ENCODE results near the gene GPR153.
"Not testable (repeated sequence)": the region's sequence is repeated elsewhere in the genome, so short reads cannot be mapped to it uniquely, and the experiment has no call there.

Gene GPR153

DNA sequence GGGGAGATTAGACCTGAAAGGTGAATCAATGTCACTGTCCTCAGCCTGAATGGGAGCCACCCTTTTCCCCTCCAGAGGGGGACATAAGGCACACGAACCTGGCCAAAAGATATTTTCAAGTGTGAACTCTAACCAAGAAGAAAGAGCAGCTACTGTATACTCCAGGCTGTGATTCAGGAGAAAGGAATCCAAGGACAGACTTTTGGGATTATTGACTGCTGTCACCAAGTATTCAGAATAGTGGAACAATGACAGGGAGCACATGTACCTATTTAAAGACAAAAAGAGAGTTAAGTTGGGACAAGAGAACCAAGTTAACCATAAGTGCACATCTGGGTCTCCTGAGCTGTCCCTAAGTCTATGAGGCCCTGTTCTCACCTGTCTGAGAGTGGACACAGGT, 27.5 kb downstream of the GPR153 start:
- DNase-seq (ENCODE audit: low spot score) = no peak

- DNase-seq (ENCODE audit: low spot score) = no peak
These were observed 35.2 kb downstream of the GPR153 start for GRCh38 chr1:6225651-6226050.

- no peak for DNase-seq (ENCODE audit: low spot score)
These were observed 36.2 kb downstream of the GPR153 start for GRCh38 chr1:6224718-6225117.

DNA sequence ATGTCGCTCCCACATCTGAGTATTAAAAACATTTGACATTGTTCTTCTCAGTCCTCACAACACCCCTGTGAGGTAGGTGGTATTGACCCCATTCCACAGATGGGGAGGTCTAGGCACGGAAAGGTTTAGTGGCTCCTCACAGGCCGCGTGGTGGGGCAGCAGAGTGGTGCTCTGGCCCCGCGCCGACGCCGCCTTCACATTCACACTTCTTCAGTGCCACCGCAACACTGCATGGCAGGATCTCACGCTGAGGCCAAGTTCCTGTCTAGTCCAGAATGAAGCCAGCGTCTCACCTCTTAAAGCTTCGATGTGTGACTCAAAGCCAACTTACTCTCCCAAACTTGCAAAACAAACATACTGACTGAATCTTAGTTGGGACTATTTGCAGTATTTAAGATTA, 37.3 kb downstream of the GPR153 start:
- DNase-seq (ENCODE audit: low spot score) = no peak

DNA sequence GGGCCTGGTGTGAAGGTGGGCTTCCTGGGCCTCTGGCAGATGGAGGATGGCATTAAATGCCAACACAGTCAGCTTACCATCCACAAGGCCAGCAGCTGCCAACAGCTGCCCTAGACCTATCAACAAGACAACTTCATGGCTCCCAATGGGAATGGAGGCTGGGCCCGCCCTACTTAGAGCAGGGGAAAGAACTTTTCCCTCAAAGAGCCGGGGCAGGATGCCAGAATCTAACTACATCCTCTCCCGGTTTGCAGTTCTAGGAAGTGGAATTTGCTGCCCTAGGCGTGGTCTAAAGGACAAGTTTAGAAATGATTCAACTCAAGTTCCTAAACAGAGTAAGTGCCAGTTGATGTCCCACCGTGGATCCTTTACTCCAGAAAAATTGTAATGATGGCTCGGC, 38.3 kb downstream of the GPR153 start:
- no peak for DNase-seq (ENCODE audit: low spot score)

GRCh38 chr1:6221210-6221784, 39.6 kb downstream of the GPR153 start:
- DNase-seq (ENCODE audit: low spot score) = no peak

- no peak for DNase-seq (ENCODE audit: low spot score)
These were observed 40.7 kb downstream of the GPR153 start for GRCh38 chr1:6220236-6220635.

GRCh38 chr1:6219641-6220040, 41.3 kb downstream of the GPR153 start:
- DNase-seq (ENCODE audit: low spot score) = not testable (repeated sequence)

DNA sequence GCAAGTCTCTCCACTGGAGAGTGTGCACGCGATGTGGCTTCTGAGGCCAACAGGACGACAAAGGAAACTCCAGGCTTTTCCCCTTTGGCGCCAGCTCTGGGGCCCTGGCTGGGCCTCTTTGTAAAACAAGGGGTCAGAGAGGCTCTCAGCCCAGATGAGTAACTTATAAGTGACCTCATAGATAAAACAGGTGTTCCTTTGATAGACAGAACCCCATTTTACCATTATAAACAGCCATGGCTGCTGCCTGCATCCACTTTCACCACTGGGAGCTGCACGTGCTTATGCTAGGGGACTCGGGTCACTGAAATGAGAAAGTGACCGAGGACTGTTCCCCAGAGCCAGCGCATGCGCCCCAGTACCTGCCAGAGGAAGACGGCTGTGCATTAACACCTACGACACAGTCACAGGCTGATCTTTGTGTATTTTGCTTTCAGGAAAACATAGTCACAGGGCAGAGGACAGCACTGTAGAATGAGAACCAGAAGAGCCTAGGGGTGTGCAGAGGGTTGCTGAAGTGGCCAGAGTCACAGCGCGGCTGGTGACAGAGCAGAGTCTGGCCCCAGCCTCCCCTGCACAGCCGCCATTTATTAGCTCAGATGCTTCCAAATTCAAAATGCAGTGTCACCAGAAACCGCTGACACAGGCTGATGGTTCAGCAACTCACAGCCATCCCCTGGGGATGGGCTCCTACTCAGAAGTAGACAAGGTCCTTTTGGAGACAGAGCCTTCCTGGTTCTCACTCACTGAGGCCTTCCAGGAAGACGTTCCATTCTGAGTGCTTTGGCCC, 42.3 kb downstream of the GPR153 start:
- no peak for DNase-seq (ENCODE audit: low spot score)

DNA sequence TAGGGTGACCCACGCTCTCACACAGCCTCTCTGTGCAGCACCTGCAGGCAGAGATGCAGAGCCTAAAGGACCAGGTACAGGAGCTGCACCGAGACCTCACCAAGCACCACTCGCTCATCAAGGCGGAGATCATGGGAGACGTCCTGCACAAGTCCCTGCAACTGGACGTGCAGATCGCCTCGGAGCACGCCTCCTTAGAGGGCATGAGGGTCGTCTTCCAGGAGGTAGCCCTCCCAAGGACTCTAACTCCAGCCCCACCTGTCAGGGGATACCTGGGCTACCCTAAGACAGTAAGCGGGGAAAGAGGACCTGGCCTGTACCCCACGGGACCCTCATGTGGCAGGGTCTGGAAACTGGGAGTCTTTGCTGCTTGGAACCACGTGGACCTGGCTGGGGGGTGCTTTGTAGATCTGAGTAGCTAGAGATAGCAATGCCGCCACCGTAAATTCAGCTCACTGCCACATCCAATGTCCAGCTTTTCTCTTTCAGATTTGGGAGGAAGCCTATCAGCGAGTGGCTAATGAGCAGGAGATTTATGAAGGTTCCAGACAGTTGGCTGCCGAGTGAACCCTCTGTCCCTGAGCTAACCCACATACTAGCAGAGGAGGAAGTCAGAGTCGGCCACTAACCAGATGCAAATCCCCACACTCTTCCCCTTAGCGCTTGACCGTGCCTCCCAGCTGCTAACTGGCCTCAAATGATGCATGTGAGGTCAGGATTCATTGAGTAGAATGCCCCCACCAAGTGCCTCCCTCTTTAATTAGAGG, 48.5 kb downstream of the GPR153 start:
- DNase-seq (ENCODE audit: low spot score) = no peak

GRCh38 chr1:6211731-6212130, 49.2 kb downstream of the GPR153 start:
- no peak for DNase-seq (ENCODE audit: low spot score)

- DNase-seq (ENCODE audit: low spot score) = no peak
These were observed 50.1 kb downstream of the GPR153 start for GRCh38 chr1:6210591-6211355.

DNA sequence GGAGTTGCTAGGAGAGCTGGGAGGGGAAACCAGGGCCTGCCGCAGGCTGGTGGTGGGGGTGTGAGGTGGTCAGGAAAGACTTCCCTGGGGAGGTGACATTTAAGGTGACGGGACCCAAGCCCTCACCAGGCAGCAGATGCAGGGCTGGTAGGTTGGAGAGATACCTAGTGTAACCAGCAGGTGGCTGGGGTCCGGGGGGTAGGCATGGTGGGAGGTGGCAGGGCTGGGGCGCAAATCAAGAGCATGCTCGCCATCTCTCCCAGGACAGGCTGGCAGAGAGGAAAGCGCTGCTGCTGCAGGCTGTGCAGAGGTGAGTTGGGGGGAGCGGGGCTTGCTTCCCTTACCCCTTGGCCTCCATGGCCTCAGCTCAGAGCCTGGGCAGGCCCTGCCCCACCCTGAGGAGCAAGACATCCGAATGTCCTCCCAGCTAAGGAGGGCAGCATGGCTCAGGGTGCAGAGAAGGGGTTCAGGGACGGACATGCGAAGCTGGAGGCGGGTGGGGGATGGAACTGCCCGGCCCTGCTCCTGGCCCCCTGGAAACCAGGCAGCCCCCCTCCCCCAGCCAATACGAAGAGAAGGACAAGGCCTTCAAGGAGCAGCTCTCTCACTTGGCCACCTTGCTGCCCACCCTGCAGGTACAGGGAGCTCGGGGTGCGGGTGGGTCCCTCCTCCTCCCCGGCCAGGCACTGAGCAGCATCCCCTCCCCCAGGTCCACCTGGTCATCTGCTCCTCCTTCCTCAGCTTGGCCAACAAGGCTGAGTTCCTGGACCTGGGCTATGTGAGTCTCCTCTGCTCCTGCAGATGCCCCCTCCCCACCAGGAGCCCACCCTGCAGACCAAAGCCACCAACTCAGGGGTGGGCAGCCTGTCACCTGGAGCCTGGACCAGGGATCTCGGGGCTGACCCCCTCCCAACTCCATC, 51.0 kb downstream of the GPR153 start:
- DNase-seq (ENCODE audit: low spot score) = no peak

- DNase-seq (ENCODE audit: low spot score) = no peak
These were observed 51.9 kb downstream of the GPR153 start for GRCh38 chr1:6208723-6209660.

- no peak for DNase-seq (ENCODE audit: low spot score)
These were observed 53.0 kb downstream of the GPR153 start for GRCh38 chr1:6207921-6208320.

DNA sequence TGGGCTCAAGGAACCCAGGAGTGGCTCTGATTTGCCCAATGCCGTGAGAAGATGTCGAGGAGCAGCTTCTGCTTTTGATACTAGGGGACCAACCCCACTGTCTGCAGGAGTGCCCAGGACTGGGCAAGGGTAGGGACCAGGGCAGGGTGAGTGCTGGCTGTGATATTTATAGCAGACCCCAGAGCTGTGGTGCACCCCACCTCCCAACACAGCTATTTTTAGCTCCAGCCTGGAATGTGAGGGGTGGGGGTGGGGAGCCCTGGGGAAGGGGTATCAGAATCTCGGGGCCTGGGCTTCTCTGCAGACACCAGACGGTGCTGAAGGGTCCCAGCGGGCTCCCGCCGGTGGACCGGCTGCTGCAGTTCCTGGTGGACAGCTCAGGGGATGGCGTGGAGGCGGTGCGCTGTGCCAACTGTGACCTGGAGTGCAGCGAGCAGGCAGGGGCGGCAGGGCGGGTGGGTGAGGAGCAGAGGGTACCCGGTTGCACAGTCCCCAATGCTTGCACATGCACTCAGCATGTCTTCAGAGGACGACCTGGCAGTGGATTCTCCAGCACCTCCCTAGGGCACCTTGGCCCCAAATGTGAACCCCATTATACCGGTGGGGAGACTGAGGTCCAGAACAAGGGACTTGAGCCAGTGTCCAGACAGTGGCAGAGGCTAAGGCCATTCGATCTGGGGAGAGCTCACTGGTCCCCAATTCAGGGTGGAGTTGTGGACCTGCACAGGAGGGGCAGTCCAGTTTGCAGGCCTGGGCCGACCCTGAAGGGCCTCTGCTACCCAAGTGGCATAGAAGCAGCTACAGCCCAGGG, 53.6 kb downstream of the GPR153 start:
- no peak for DNase-seq (ENCODE audit: low spot score)

GRCh38 chr1:6206520-6206855, 54.4 kb downstream of the GPR153 start:
- DNase-seq (ENCODE audit: low spot score) = no peak

DNA sequence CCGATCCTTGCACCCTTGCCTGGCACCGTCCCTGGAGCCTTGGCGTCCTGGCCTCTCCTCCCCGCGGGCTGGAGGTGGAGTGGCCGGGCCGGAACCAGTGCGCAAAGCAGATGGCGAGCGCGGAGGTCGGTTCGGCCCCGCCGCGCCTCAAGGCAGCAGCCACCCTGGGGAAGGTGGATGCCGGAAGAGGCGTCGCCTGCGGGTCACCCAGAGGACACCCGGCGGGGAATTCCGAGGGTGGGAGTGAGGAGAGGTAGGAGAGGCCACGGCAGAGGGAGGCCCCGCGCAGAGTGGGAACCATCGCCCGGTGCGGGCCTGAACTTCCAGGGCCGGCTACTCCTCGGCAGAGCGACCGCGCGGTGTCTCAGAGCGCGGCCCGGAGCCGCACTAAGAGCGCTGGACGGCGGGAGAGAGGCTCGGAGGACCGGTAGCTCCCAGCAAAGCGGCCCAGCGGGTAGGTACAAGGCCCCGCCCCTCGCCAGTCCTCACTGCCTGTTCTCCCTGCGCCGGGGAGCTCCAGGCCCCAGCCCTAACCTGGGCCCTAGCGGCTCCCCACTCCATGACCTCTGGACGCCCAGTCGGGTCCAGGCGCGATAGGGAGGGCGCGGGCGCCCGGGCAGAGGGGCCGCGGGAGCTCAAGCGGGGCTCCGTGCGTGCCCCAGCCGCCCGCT, 54.9 kb downstream of the GPR153 start, which contains the start of gene RNF207:
Gene RNF207, plus strand, starts transcription at position 271 of the 671 bp plus-strand sequence. CDS start 417 bp downstream, outside the sequence.
- DNase-seq (ENCODE audit: low spot score) = peak; percentile 97

DNA sequence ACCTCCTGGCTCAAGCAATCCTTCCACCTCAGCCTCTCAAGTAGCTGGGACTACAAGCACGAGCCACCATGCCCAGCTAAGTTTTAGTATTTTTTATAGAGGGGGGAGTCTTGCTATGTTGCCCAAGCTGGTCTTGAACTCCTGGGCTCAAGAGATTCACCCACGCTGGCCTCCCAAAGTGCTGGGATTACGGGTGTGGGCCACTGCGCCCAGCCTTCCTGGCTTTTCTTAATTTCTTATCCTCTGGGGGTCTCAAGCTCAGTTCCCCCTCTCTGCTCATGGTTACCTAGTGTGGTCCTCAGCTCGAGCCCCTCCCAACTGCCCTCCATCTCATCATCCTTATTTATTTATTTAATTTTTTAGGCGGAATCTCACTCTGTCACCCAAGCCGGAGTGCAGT, 58.6 kb downstream of the GPR153 start:
- no peak for DNase-seq (ENCODE audit: low spot score)
